ENCODE data around the gene GNAL. TPM values are rescaled to one million over a fixed set of nuclear protein-coding genes. Genes with fewer than 3 reads are reported as not detected.

Gene GNAL
- total and polyA plus RNA-seq, 2 donors from 2014 or later = 1.8 to 9.7 TPM

DNA sequence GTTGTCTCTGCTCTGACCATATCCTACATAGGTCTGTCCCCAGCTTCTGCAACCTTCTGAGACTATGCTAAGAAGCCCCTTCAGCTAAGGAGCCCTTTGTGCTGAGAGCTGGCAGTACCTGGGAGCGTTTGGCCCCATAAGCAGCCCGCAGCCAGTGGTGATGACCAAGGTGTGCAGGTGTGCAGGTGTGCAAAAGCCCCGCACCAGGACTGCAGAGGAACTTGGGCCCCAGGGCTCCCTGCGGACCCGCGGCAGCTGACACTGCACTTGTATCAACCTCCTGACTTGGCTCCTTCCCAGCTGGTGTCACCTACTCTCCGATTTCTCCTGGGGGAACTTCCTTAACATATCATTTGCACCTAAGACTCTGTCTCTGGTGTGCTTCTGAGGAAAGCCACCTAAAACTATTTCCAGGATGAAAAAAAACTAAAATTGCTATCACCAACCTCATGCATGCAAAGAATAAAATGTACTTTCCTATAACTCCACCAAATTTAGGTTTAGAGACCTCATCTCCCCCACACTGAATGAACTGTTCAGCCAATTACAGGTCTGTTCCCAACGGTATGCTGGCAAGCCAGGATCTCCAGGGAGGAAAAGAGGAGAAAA is 16.1 kb upstream of the GNAL start:
- no peaks in the 10 kb centered on the region for H3K9me3 ChIP-seq (ENCODE audit: control insufficient read depth in 2 of 3, insufficient read depth in 1 of 3, low read length in 3 of 3)
- DNase-seq = no peak
- no peaks in the 10 kb centered on the region for H3K27me3 ChIP-seq (ENCODE audit: control insufficient read depth, insufficient read depth, low read length)
- H3K9ac ChIP-seq (ENCODE audit: low read length in 3 of 3) = no peak overlapping the region
- no peak for FAIRE-seq
- TF ChIP-seq, protein P1, sequence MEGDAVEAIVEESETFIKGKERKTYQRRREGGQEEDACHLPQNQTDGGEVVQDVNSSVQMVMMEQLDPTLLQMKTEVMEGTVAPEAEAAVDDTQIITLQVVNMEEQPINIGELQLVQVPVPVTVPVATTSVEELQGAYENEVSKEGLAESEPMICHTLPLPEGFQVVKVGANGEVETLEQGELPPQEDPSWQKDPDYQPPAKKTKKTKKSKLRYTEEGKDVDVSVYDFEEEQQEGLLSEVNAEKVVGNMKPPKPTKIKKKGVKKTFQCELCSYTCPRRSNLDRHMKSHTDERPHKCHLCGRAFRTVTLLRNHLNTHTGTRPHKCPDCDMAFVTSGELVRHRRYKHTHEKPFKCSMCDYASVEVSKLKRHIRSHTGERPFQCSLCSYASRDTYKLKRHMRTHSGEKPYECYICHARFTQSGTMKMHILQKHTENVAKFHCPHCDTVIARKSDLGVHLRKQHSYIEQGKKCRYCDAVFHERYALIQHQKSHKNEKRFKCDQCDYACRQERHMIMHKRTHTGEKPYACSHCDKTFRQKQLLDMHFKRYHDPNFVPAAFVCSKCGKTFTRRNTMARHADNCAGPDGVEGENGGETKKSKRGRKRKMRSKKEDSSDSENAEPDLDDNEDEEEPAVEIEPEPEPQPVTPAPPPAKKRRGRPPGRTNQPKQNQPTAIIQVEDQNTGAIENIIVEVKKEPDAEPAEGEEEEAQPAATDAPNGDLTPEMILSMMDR (IDR thresholded peaks at IDR 0.05; ENCODE audit: borderline replicate concordance, extremely low read depth, insufficient read depth) = no peak
- no peaks in the 10 kb centered on the region for H3K36me3 ChIP-seq (ENCODE audit: control insufficient read depth in 2 of 3, insufficient read depth in 3 of 3, low read length in 3 of 3)
- no peak overlapping the region for H3K27ac ChIP-seq (ENCODE audit: low read depth in 2 of 2, low read length in 2 of 2)
- H3K4me3 ChIP-seq (ENCODE audit: low read length in 3 of 3) = no peak overlapping the region
- intact Hi-C loops (cut with DNase I) = no loop called here
- no peaks in the 10 kb centered on the region for H3K4me1 ChIP-seq (ENCODE audit: control insufficient read depth in 2 of 3, insufficient read depth in 2 of 3, low read depth in 1 of 3, low read length in 3 of 3)

DNA sequence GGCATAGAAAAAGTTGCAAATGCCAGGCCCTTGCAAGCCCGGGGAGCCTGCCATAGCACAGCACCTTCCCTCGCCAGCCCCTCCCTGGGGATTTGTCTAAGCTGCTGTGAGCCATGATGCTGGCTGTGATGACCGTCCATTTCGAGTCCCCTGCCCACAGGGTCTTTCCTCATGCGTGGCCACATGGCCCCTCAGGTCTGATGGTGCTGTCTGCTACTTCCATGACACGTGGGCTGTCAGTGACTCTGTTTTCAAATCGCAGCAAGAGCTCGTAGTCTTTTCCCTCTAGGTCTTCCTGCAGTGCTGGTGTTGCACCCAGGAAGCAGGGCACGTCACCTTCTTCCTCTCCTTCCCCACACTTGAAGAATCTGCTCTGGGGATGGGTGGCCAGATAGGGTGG is 15.5 kb upstream of the GNAL start:
- Histone ChIP-seq H3K4me3 (ENCODE audit: low read length in 3 of 3) (no peak overlapping the region), H3K9ac (ENCODE audit: low read length in 3 of 3) (no peak overlapping the region), H3K27me3 (ENCODE audit: control insufficient read depth, insufficient read depth, low read length) (no peaks in the 10 kb centered on the region), H3K27ac (ENCODE audit: low read depth in 2 of 2, low read length in 2 of 2) (no peak overlapping the region), H3K4me1 (ENCODE audit: control insufficient read depth in 2 of 3, insufficient read depth in 2 of 3, low read depth in 1 of 3, low read length in 3 of 3) (no peaks in the 10 kb centered on the region), H3K9me3 (ENCODE audit: control insufficient read depth in 2 of 3, insufficient read depth in 1 of 3, low read length in 3 of 3) (no peaks in the 10 kb centered on the region), H3K36me3 (ENCODE audit: control insufficient read depth in 2 of 3, insufficient read depth in 3 of 3, low read length in 3 of 3) (no peaks in the 10 kb centered on the region)
- TF ChIP-seq, protein P1 (IDR thresholded peaks at IDR 0.05; ENCODE audit: borderline replicate concordance, extremely low read depth, insufficient read depth) = no peak
- intact Hi-C loops (cut with DNase I) = no loop called here
- DNase-seq (no peak), FAIRE-seq (no peak)

DNA sequence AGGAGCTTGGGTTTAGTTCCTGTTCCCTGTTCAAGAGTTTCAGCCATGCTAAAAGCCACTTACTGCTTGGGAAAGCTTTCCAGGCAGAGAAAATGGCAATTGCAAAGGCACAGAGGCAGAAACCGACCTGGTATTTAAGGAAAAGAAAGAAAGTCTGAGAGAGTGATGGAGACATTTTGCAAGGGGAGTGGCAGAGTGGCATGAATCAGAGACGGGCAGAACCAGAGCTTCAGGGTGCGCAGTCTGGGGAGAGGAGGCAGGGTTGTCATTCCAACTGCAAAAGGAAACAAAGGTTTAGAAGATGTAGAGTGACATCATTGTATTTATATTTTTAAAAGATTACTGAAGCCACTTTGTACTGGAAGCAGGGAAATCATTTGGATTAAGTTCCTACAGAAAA is 14.9 kb upstream of the GNAL start:
- Histone ChIP-seq H3K27me3 (ENCODE audit: control insufficient read depth, insufficient read depth, low read length) (no peaks in the 10 kb centered on the region), H3K4me3 (ENCODE audit: low read length in 3 of 3) (no peak overlapping the region), H3K9me3 (ENCODE audit: control insufficient read depth in 2 of 3, insufficient read depth in 1 of 3, low read length in 3 of 3) (no peaks in the 10 kb centered on the region), H3K9ac (ENCODE audit: low read length in 3 of 3) (no peak overlapping the region), H3K27ac (ENCODE audit: low read depth in 2 of 2, low read length in 2 of 2) (no peak overlapping the region), H3K36me3 (ENCODE audit: control insufficient read depth in 2 of 3, insufficient read depth in 3 of 3, low read length in 3 of 3) (no peaks in the 10 kb centered on the region), H3K4me1 (ENCODE audit: control insufficient read depth in 2 of 3, insufficient read depth in 2 of 3, low read depth in 1 of 3, low read length in 3 of 3) (no peaks in the 10 kb centered on the region)
- intact Hi-C loops (cut with DNase I) = no loop called here
- no peak for DNase-seq
- TF ChIP-seq, protein P1 (IDR thresholded peaks at IDR 0.05; ENCODE audit: borderline replicate concordance, extremely low read depth, insufficient read depth) = no peak
- no peak for FAIRE-seq

DNA sequence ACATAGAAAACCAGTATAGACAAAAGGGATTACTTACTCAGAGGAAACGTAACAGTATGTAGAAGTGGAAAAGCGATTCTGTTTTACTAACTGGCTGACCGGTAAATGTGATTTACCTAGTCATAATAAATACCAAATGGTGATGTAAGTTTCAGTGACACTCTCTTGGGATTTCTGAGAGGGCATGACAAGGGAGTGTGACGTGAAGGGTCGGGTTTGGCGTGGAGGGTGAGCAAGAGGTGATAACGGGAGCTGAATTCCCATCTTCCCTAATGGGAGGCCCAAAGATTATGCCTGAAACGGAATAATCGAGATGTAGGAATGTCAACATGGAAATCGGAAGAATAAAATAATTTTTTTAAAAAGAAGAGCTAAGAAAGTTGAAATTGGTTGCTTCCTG is 12.7 kb upstream of the GNAL start:
- intact Hi-C loops (cut with DNase I) = no loop called here
- no peak overlapping the region for H3K9ac ChIP-seq (ENCODE audit: low read length in 3 of 3)
- no peak overlapping the region for H3K4me3 ChIP-seq (ENCODE audit: low read length in 3 of 3)
- H3K9me3 ChIP-seq (ENCODE audit: control insufficient read depth in 2 of 3, insufficient read depth in 1 of 3, low read length in 3 of 3) = no peaks in the 10 kb centered on the region
- H3K36me3 ChIP-seq (ENCODE audit: control insufficient read depth in 2 of 3, insufficient read depth in 3 of 3, low read length in 3 of 3) = no peaks in the 10 kb centered on the region
- DNase-seq (no peak), FAIRE-seq (no peak)
- TF ChIP-seq, protein P1 (IDR thresholded peaks at IDR 0.05; ENCODE audit: borderline replicate concordance, extremely low read depth, insufficient read depth) = no peak
- H3K27me3 ChIP-seq (ENCODE audit: control insufficient read depth, insufficient read depth, low read length) = no peaks in the 10 kb centered on the region
- H3K27ac ChIP-seq (ENCODE audit: low read depth in 2 of 2, low read length in 2 of 2) = no peak overlapping the region
- no peaks in the 10 kb centered on the region for H3K4me1 ChIP-seq (ENCODE audit: control insufficient read depth in 2 of 3, insufficient read depth in 2 of 3, low read depth in 1 of 3, low read length in 3 of 3)

Data from kidney (tissue), 14 donors.